Stimulated activated CD8-positive, alpha-beta memory T cell treated with anti-CD3 and anti-CD28 coated beads, Interleukin-12 subunit alpha, Interleukin-12 subunit beta, amount 100 ng/mL, for 4 hours (primary cell): Measurements from ENCODE around the gene ZFYVE28.

Experiments
- DNase-seq: peaks from one replicate; pipeline ENCODE4 v3.0.0-alpha.2; 2020; ENCODE audit warnings: low read depth

Gene ZFYVE28

DNA sequence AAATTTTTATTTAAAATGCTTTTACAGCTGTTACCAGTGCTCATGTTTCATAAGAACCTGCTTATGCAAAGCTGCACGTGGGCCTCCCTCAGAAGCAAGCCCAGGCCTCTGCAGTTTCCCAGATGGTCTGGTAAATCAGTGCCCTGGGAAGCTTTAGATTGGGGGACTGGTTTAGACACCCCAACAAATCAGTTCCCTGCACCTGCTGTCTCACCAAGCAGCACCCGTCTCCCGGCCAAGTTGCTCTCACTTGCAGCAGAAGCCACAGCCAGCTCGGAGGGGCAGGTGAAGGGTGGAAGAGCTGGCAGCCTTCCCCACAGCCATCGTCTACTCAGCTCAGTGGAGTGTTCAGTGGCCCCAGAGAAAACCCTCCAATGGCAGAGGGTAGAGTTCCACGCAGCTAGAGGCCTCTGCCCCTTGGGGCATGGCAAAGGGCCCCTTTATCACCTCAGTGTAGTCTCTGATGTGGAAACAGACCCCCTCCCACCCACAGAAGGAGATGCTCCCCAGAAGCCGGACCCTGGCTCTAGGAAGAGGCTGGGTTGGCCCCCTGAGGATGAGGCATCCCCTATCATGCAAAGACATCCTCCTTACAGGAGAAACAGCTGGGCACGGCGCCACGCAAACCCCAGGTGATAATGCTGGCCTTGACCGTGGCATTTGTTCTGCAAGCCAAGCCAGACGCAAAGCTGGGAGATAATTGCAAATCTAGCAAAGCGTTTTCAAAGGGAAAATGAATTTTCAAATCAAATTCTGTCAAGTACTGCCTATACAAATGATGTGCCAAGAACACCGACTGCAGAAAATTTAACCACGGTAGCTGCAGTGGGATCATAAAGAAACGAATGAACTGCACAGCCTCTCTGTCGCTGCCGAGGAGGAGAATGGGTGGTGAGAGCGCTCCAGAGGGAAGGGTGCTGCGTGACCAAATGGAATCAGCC, 51.9 kb downstream of the ZFYVE28 start:
- no peak for DNase-seq

DNA sequence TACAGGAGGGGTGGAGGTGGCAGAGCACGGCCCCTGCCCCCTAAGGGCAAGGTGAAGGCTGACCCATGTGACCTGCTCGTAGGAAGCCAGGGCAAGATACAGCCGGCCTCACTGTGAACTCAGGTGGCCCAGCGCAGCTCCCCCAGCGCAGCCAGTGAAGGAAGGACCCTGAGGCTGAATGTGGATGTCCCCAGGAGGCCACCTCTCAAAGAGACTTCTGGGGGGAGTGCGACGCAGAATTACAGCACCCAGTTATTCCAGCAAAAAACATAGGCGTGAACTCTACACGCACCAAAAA, 52.6 kb downstream of the ZFYVE28 start:
- no peak for DNase-seq

DNA sequence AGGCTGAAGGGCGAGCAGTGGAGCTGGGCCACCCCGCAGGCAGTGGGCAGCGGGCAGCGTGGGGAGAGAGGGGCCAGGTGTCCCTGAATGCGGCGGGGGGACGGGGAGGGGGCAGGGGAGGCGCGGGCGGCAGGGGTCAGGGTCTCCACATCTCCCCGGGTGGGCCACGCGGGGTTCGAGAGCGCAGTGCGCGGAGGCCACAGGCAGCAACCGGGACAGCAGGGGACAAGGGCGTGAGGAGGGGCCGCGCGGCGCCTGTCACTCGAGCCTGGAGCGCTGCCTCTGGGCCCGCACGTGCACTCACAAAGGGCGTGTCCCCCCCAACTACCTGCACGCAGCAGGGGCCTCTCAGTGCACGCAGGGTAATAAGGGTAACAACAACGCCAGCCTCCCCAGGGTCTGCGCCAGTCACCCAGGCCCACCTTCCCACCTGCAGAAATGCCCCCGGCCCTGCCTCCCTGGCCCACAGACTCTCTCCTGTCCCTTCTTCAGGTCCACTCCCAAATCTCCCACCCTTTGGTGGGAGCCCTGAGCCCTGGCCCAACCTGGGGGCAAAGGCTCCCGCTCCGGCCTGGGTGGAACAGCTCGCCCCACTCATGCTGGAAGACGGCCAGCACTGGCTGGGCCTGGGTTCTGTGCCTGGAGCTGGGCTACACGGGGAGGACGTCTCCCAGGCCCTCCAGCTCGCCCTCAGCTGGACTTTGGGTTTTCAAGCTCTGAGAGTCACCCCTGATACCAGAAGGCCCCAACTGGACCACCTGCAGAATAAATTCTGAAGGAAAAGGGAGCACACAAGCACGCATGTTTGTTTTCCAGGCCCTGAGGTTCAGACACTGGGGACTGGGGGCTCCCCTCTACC, 53.2 kb downstream of the ZFYVE28 start:
- no peak for DNase-seq

DNA sequence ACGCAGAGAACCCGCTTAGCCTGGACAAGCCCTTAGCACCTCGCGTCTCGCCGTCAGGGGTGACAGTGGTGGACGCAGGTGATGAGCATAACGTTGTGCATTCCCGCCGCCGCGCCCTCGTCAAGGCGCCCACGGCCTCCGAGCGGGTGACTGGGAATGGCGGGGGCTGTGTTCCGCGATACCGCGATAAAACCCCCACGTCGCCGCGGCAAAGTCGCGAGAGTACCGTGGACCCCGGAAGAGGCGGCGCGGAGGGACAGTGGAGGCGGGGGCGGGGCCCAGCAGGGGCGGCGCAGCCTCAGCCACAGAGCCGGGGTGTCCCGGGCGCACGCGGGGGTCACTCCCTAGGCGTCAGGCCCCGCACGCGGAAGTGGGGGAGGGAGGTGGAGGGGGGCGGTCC, 53.8 kb downstream of the ZFYVE28 start:
- peak; percentile 45 for DNase-seq

DNA sequence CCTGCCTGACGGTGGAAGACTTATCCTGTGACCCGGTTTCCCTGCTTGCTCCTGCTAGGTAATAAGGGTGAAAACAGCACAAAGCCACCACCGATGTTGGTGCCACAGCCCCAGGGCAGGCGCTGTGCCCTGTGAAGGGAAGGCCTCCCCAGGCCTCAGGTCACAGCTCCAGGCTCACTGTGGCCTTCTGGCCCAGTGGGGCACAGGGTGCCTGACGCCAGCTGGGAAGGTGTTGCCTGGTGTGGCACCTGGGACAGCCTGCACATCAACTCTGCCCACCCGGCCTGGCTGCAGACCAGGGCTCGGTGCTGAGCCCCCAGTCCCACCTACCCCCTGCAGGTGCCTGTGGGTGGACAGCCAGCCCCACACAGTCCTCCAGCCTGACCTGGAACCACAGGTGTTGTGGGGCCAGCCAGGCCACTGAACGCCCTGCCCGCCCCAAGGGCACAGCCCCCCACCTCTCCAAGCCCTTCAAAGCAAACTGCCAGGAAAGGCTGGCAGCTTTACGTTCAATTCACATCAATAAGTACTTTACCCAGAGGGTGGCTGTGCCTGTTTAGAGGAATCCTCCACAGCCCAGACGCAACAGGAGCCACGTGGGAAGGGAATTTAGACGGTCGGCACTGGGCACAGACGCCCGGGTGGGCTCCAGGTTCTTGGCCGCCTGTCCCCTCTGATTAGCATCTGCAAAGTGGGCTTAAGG, 54.3 kb downstream of the ZFYVE28 start:
- no peak for DNase-seq

DNA sequence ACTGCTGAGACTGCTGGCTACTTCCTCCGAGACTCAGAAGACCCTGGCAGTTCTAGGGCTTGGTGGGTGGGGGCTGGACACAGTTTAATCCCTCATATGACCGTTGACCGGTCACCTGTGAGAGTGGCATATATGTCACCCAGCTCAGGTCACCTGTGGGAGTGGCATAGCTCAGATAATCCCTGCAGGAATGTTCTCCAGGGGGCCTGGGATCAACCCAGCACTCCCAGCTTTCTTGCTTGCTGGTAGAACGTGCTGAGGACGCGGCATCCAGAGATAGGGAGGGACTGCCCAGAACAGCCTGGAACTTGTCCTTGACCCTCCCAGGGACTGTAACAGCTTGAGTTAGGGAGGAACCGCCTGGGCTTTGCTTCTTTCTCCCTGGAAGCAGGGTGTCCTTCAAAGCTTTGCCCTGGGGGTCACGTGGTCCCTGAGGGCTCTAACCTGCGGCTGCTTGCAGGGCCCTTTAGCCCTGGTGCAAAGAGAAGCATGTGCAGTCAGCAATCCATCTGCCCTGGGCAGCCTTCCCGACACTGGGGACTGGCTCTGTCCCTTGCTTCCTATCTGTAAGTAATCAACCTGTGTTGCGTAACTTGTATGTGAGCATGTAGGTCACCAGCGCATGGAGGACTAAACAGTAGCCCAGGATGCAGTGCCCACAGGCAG, 55.3 kb downstream of the ZFYVE28 start:
- DNase-seq = no peak

DNA sequence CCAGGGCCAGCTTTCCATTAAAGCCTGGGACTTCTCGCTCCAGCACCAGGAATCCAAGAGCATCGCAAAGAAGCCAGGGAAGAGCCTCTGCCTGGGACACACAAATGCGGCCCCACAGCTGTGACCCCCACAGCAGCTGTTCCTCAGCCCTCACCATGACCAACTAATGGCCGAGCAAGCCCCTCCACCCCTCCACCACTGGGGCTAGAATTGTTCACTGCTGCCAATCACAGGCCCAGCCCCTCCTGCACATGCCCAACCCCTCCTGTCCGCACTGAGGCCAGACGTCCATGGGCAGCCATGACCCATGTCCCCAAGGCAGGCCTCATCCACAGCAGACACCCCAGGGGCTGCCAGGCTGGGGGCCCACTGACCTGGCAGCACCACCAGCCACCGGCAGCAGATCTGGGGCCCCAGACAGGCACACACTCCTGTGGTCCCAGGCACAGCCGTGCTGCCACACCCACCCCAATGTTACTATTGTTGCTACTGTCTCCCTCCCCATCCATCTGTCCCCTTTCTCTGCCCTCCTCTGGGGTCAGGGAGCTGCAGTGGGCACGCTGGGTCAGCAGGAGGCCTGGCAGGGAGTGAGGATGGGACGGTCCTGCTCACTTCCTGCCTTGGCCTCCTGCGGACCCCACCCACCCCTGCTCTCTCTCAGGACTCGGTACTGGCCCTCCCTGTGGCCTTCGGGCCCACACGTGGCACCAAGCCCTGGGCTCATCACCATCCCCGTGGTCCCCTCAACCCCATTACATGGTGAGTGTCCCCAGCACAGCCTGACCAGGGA, 56.0 kb downstream of the ZFYVE28 start:
- no peak for DNase-seq

DNA sequence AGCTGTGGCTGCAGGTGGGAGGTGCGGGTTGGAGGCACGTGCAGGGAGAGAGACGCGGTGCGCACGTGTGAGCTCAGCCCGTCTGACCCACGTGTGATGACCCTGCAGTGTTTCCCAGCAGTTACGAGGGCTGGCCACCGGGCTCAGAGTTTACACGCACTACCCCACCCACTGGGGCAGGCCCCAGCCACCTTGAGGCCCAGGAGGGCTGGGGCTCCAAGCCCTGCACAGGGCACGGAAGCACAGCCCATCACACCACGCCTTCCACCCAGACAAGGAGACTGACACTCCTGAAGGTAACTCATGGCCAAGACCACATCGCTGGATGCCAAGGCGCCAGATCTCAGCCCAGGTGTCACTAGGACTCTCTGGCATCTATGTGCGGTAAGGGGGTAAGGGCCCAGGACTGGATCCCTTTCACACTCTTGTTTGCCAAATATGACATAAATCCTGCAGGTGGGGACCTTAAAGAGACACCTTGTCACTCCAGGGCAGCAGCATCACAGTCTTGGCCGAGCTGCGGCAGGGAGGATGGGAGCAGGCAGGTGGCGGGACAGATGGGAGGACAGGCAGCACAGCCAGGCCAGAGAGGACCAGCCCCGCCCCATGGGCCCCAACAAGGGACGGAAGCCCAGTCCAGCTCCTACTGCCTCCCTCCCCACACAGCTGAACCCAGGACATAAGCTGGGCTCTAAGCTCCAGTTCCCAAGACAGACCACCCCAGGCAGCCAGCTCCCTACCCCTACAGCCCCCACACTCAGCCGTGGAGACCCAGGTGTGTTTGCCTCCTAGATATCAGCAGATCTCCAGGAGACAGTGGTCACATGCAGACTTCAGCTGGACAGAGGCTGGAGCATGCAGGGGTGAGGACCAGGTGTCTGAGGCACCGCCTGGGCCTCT, 56.8 kb downstream of the ZFYVE28 start:
- DNase-seq = no peak

DNA sequence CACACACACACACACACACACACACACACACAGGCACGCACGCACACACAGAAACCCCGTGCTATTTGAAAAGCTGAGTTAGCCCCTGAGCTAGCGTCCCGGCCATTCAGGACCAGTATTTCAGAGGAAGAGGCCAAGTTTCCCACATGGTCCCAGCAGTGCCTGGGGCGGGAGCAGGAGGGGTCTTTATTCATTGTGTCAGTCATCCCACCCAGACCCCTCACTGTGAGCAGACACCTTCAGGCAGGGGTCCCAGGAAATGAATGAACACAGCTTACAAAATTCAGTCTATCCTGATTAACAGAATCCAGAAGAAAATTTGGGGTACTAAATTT, 58.1 kb downstream of the ZFYVE28 start:
- DNase-seq = no peak

DNA sequence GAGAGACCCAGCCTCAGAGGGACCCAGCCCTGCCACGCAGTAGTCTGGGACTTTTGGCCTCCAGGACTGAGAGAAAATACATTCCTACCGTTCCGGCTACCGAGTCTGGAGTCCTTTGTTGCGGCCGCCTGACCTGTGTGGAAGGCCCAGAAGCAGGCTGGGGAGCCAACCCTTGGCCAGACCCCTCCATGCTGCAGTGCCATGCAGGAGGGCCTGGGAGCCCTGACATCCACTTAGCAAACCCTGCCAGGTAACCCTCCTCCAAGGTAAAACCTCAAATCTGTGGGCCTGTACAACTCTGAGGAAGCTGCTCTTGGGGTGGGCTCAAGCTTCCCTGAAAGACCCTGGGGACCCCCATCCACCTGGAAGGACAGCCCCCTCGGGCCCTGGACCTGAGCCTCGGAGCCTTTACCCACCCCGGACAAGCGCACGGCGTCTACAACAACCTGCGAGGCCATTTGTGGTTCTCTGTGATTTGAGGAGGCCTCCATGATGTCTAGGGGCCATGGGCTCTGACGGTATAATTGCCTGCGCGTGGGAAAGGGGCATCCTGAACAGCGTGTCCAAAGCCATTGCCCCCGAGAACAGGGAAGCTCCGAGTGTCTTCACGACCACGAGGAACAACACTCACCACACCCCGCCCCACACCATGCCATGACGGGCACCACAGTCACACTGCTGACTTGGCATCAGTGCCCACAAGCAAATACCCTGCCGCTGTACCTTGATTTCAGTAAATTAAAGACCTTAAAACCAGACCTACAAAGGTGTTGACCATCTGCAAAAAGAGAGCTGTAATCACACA, 58.7 kb downstream of the ZFYVE28 start:
- DNase-seq = no peak

DNA sequence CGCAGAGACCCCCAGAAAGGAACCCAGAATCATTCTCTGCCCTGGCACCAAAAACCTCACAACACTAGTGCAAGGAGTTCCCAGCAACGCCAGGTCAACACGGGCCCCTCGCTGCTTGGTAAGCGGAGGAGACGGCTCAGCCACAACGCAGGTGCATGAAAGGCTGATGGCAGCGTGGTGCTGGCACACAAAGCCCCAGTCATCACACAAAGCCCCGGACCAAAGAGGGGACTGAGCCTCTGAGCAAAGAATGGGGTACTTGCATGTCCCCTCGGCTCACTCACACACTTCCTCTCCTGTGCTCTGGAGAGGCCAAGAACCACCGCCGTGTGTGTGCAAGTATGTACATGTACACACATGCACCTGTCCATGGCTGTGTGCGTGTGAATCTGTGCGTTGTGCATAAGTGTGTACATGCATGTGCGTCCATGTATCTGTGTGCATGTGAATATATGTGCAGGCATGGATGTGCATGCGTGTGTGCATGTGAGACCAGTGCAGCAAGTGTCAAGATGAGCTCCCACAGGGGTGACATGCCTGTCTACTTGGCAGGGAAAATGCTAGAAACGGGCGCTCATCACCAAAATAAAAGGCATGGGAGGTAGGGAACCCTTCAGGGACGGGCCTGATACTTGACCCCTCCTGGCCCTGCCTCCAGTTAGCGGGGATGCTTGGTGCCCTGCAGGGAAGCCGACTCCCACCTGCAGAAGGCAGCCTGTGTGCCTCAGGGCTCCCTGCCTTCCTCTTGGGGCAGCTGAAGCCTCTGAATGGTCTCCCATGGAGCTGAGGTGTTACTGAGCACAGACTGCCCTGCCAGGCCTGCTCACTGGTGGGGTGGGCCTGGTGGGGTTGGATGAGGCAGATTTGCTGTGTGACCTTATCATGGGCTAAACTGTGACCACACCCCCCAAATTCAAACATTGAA, 60.4 kb downstream of the ZFYVE28 start:
- no peak for DNase-seq

DNA sequence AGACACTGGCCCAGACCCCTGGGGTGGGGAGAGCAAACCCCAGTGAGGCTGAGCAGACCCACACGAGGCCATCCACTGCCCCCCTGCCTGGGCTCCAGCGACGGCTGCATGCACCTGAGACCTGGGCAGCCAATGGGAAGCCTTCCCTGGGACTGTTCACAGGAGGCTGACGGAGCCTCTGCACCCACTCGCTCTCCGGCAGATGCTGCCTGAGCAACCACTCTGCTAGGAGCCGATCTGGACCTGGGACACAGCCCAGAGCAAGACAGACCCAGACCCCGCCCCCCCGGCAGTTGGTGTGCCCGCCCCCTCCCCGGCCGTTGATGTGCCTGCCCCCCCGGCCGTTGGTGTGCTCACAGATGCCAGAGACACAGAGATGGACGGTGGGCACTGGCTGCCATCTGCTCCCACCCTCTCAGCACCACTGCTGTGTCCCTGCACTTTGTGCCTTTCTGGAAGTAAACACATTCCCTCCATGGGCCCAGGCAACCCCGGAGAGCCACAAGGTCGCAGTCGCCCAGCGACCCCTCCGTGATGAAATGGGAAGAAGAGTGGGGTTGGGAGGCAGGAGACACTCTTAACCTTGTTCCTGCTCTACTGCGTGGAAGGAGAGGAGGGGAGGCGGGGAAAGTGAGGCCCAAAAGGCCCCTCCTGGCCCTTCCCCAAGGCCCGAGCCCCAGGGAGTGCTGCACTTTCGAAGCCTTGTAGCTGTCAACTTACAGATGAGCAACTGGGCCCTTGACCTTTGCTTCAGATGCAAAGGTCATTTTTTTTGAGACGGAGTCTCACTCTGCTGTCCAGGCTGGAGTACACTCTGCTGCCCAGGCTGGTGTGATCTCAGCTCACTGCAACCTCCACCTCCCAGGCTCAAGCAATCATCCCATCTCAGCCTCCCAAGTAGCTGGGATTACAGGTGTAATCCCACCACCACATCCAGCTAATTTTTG, 62.0 kb downstream of the ZFYVE28 start:
- DNase-seq = no peak

DNA sequence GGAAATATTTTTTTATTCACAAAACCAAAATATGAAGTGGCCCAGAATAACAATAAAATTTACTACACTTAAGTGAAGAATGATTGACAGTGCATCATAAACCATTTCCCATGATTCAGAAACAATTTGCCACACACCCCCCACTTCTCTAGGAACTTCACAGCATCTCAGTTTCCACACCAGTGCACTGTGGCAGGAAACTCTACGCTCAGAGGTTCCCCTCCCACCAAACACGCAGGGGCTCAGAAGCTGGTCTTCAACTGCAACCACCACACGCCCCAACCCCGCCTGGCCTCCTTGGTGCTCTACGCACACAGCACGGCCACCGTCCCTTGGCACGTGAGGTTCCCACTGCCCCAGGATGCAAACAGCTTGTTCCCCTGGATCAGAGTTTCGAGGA, 63.7 kb downstream of the ZFYVE28 start:
- peak; percentile 12 for DNase-seq

DNA sequence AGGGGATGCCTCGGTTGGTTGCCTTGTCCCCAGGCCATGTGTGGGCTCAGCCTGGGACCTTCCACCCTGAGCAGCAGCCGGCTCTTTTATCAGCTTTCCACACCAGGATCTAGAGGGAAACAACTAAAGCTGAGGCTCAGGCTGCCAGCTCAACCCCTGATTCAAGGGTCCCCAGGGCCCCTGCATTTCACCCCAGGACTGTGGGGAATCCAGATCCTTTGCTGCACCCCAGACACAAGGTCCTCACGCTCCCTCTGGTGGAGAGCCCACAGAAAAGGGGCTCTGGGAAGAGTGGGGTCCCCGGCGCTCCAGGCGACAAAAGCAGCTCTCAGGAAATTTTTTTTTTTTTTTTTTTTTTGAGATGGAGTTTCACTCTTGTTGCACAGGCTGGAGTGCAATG, 64.3 kb downstream of the ZFYVE28 start:
- DNase-seq = no peak

DNA sequence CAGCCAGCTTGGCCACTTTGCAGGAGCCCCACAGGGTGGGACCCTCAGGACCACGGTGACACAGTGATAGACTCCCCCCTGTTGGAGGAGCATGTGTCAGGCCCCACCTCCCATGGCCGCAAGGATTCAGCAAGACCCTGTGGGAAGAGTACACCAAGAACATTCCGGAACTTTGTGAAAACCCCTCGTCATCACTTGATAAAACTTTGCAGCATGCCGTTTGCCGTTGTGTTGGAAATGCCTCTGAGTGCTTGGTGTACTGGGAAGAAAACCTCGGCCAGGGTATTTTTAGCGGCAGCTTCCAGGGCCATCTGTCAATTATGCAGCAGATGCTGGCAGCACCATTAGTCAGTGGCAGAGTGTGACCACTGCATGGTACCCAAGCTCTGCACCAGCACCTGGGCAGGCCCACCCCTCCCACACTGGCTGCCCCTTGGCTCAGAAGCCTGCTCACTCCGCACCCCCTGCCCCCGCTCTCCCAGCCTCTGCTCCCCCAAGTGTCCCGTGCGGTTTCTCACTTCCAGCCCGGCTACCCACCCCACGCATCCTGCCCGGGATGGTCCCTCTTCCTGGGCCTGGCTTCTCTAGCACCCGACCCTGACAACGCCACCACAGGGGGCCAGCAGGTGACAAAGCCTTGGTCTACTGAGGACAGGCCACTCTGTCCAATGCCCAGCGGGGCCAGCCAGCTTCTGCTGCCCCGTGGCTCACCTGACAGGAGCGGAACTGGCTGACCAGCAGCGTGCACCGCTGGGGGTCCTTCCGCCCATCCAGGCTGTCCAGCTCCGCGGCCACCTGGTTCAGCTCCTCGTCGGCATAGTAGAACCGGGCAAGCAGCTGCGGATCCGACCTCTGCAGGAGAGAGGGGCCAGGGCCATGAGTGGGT, 65.0 kb downstream of the ZFYVE28 start:
- DNase-seq = no peak

DNA sequence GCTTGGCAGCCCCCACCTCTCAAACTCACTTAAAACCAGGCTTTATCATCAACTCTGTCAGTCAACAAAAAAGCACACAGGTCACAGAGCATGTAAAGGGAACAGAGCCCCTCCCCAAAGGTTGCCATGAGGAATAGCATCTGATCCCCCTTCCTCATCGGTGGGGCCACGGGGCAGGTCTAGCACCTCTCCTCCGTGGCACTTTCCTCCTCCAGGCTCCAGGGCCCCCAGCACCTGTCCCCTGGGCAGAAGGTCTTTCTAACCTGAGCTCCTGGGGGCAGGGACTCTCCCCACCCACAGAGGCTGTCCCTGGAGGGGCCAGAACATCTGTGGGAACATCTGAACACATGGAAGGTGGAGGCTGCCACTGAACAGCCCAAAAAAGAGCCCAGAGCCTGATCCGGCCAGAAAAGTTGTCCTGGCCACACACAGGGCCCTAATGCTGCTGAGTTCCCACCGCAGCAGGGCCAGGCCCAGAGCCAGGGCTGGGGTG, 65.7 kb downstream of the ZFYVE28 start:
- no peak for DNase-seq
